Keratinocyte (primary cell): ENCODE results near the gene BOD1L1. TPM values are rescaled to one million over a fixed set of nuclear protein-coding genes. Genes with fewer than 3 reads are reported as not detected.

Experiments
- DNase-seq: peaks from one replicate; pipeline ENCODE4 v3.0.0-alpha.2; 2011; ENCODE audit warnings: low read depth, missing footprints, low spot score
- FAIRE-seq: peaks from 2 replicates; lab custom pipeline; 2011; peaks lifted over from hg19 to GRCh38; lab: Jason Lieb, UNC
- H2AFZ ChIP-seq: 2 replicates; pipeline ENCODE4 v1.6.0; 2012; ENCODE audit warnings: low read length, control low read depth, inconsistent platforms; ENCODE audit not compliant: control insufficient read depth
- H3K27ac ChIP-seq: 2 replicates; pipeline ENCODE4 v1.5.1; 2011; ENCODE audit warnings: low read length; ENCODE audit not compliant: control insufficient read depth, insufficient read depth
- H3K27me3 ChIP-seq: 3 replicates; pipeline ENCODE4 v1.6.0; 2011; ENCODE audit warnings: low read length; ENCODE audit not compliant: control insufficient read depth, insufficient read depth; ENCODE audit errors: extremely low read depth
- H3K36me3 ChIP-seq, 2 experiments: 2 replicates in 1 of 2; 3 replicates in 1 of 2; pipeline ENCODE4 v1.5.1; 2011; ENCODE audit warnings: low read length in 2 of 2, mild to moderate bottlenecking in 1 of 2; ENCODE audit not compliant: control insufficient read depth in 2 of 2, insufficient read depth in 2 of 2; ENCODE audit errors: extremely low read depth in 1 of 2
- H3K4me1 ChIP-seq: 3 replicates; pipeline ENCODE4 v1.5.1; 2011; ENCODE audit warnings: low read length; ENCODE audit not compliant: control insufficient read depth, insufficient read depth; ENCODE audit errors: extremely low read depth
- H3K4me2 ChIP-seq: 3 replicates; pipeline ENCODE4 v1.6.0; 2011; ENCODE audit warnings: low read depth, low read length; ENCODE audit not compliant: control insufficient read depth, insufficient read depth; ENCODE audit errors: extremely low read depth
- H3K4me3 ChIP-seq, 3 experiments: fragments of 200-600 bp in 1 of 3; sonication (generic) in 1 of 3; 2 replicates in 2 of 3; 3 replicates in 1 of 3; pipeline ENCODE4 v1.5.1; 2011 to 2016; ENCODE audit warnings: low read length in 3 of 3, mild to moderate bottlenecking in 3 of 3, control low read depth in 2 of 3, inconsistent platforms in 1 of 3, low read depth in 1 of 3, mixed read lengths in 1 of 3, mixed run types in 1 of 3, moderate library complexity in 1 of 3; ENCODE audit not compliant: control insufficient read depth in 2 of 3, insufficient read depth in 2 of 3; ENCODE audit errors: extremely low read depth in 1 of 3
- H3K79me2 ChIP-seq: 2 replicates; pipeline ENCODE4 v1.6.0; 2012; ENCODE audit warnings: low read length; ENCODE audit not compliant: control insufficient read depth, insufficient read depth
- H3K9ac ChIP-seq: 3 replicates; pipeline ENCODE4 v1.6.0; 2011; ENCODE audit warnings: low read length; ENCODE audit not compliant: control insufficient read depth, insufficient read depth; ENCODE audit errors: extremely low read depth
- H3K9me1 ChIP-seq: 3 replicates; pipeline ENCODE4 v1.6.0; 2011; ENCODE audit warnings: low read length; ENCODE audit not compliant: control insufficient read depth, insufficient read depth; ENCODE audit errors: extremely low read depth
- H3K9me3 ChIP-seq: 2 replicates; pipeline ENCODE4 v1.5.1; 2012; ENCODE audit warnings: low read depth, low read length; ENCODE audit not compliant: control insufficient read depth
- H4K20me1 ChIP-seq: 3 replicates; pipeline ENCODE4 v1.6.0; 2011; ENCODE audit warnings: low read length; ENCODE audit not compliant: control insufficient read depth, insufficient read depth; ENCODE audit errors: extremely low read depth
- EZH2 ChIP-seq: IDR thresholded peaks from one replicate; pipeline ENCODE4 v1.6.1; 2012; ENCODE audit warnings: inconsistent platforms, mild to moderate bottlenecking, low read length, moderate library complexity
- dilution Hi-C: fragments of 300-500 bp; cut with MboI; formaldehyde crosslinking; loops from one replicate; pipeline ENCODE4 v1.7.0; 2020; ENCODE audit warnings: low sequenced_read_pairs; ENCODE audit not compliant: extremely low pct_ligation_motif_present
- polyA plus RNA-seq, 5 experiments: library from polyadenylated mRNA; depleted of rRNA in 3 of 5; stranded (reverse) in 3 of 5; stranded (forward) in 1 of 5; unstranded in 1 of 5; fragments of >200 nt; gene quantifications; 1 replicate in 1 of 5; 2 replicates in 3 of 5; 3 replicates in 1 of 5; pipeline versions ENCODE4 v1.2.1 to v1.2.3, GENCODE V29; 2011 to 2012; ENCODE audit warnings: missing spikeins in 2 of 5, low read depth in 1 of 5, low replicate concordance in 1 of 5
- TF ChIP-seq, protein P1 (sequence below), 3 experiments: IDR thresholded peaks in 1 of 3; conservative IDR thresholded peaks in 1 of 3; optimal IDR thresholded peaks in 1 of 3; 2 replicates in 2 of 3; 3 replicates in 1 of 3; pipeline versions ENCODE3 to v1.5.1; 2011; ENCODE audit warnings: low read length in 3 of 3, mild to moderate bottlenecking in 3 of 3, moderate library complexity in 2 of 3, control low read depth in 1 of 3, inconsistent platforms in 1 of 3; ENCODE audit not compliant: insufficient read depth in 2 of 3; ENCODE audit errors: extremely low read depth in 1 of 3

Gene BOD1L1
- polyA plus RNA-seq, 1 donor (not counting 4 experiments of a cell fraction or from before 2014, with no cell fraction given), result 20.6 TPM

DNA sequence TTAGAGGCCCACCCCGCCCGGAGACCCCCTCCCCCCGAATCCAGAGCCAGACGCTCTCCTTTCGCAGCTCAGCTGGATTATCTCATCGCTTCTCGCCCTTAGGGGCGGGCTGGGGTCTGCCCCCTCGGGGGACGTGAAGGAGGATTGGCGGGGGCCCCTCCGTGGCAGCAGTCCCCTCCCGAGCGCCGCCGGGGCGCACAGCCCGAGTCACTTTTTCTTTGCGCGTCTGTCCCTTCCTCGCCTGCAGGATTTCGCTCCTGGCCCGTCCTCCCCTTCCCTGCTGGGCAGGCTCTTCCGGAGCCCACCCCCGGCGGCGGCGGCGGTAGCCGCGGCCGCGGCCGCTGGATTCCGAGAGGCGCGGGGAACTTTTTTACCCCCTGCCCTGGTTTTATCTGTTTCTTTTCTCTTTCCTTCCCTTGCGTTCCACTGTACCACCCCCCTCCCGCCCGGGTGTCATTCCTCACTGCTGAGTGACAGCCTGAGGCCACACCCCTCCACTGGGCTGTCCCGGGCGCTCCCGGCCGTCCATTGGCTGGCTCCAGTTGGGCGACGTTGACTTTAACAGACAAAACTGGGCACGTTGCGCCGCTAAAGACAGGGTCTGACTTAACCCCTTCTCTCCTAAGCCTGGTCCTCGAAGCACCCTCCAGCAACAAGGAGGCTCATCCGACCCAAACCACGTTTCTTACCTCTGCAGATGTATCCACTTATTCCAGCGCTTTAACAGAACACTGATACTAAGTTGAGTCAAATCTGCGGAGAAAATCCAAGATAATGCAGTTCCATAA is 82.7 kb downstream of the BOD1L1 start:
- dilution Hi-C loops, result no loop called here
- peak overlapping the region; percentile 33 for H3K9ac ChIP-seq
- H3K4me3 ChIP-seq, result peak overlapping the region; percentile 55 to 78 (median 67)
- H3K4me2 ChIP-seq, result peak overlapping the region; percentile 86
- no peak for TF ChIP-seq EZH2
- TF ChIP-seq, protein P1, sequence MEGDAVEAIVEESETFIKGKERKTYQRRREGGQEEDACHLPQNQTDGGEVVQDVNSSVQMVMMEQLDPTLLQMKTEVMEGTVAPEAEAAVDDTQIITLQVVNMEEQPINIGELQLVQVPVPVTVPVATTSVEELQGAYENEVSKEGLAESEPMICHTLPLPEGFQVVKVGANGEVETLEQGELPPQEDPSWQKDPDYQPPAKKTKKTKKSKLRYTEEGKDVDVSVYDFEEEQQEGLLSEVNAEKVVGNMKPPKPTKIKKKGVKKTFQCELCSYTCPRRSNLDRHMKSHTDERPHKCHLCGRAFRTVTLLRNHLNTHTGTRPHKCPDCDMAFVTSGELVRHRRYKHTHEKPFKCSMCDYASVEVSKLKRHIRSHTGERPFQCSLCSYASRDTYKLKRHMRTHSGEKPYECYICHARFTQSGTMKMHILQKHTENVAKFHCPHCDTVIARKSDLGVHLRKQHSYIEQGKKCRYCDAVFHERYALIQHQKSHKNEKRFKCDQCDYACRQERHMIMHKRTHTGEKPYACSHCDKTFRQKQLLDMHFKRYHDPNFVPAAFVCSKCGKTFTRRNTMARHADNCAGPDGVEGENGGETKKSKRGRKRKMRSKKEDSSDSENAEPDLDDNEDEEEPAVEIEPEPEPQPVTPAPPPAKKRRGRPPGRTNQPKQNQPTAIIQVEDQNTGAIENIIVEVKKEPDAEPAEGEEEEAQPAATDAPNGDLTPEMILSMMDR (optimal IDR thresholded peaks at IDR 0.05 in 1 of 3, IDR thresholded peaks at IDR 0.05 in 1 of 3, conservative IDR thresholded peaks at IDR 0.05 in 1 of 3; ENCODE audit: extremely low read depth in 1 of 3, insufficient read depth in 2 of 3, low read length in 3 of 3), result no peak
- H3K36me3 ChIP-seq, result no peaks in the 10 kb centered on the region
- peaks cover 18% of the 10 kb centered on the region for H3K4me1 ChIP-seq
- H4K20me1 ChIP-seq, result no peaks in the 10 kb centered on the region
- H3K79me2 ChIP-seq, result no peaks in the 10 kb centered on the region
- peaks cover 2% of the 10 kb centered on the region for H3K9me3 ChIP-seq
- peaks cover 71% of the 10 kb centered on the region for H3K27me3 ChIP-seq
- H3K27ac ChIP-seq, result no peak overlapping the region
- FAIRE-seq (peak; percentile 29), DNase-seq (no peak)
- peak overlapping the region; percentile 82 for H2AFZ ChIP-seq
- H3K9me1 ChIP-seq, result no peaks in the 10 kb centered on the region

DNA sequence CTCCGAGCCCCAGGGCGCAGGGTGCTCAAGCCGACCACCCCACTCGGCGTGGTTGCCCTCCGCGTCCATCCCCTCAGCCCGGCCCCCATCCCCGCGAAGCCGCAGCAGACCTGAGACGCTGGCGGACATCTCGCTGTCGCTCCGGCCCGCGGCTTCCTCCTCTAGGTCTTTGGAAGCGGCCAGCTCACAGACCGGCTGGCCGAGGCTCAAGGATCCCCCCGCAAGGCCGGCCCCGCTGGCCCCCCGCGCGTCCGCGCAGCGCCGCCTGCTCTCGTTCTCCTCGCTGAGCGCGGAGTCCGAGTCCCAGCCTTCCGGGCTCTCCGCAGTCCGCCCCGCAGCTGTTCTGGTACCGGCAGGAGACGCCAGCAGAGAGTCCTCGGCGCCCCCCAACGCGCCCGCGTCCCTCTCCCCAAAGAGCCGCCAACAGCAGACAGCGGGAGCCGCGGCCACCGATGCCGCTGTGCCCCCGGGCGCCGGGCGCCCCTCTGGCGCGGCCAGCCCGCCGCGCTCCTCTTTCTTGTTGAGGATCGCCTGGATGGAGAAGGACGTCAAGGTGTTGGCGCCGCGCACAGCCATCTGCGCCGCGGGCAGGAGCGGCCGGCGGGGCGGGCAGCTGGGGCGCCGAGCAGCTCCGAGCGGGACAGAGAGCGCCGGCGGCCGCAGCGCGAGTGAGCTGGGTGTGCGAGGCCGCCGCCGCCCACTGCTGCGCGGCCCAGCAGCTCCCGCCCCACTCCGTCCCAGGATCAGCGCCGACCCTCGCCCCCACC is 83.5 kb downstream of the BOD1L1 start, which contains the start of gene NKX3-2:
NKX3-2 (minus strand) TSS at position 670 of the 767 bp plus-strand sequence; CDS start at position 576, 94 bp downstream.
- peak; percentile 54 for TF ChIP-seq EZH2
- TF ChIP-seq, protein P1 (optimal IDR thresholded peaks at IDR 0.05 in 1 of 3, IDR thresholded peaks at IDR 0.05 in 1 of 3, conservative IDR thresholded peaks at IDR 0.05 in 1 of 3; ENCODE audit: extremely low read depth in 1 of 3, insufficient read depth in 2 of 3, low read length in 3 of 3), result no peak
- Histone ChIP-seq H3K79me2 (no peaks in the 10 kb centered on the region), H3K36me3 (no peaks in the 10 kb centered on the region), H4K20me1 (no peaks in the 10 kb centered on the region), H3K27me3 (peaks cover 79% of the 10 kb centered on the region), H3K9ac (peak within 1 kb of the TSS; percentile 33), H3K4me1 (peaks cover 15% of the 10 kb centered on the region), H3K9me1 (no peaks in the 10 kb centered on the region), H3K4me3 (peak within 1 kb of the TSS; percentile 55 to 78 (median 67)), H3K4me2 (peak within 1 kb of the TSS; percentile 86), H3K27ac (no peak within 1 kb of the TSS), H3K9me3 (peaks cover 2% of the 10 kb centered on the region), H2AFZ (peak within 1 kb of the TSS; percentile 82)
- dilution Hi-C loops, result no loop called here
- FAIRE-seq, result no peak
- DNase-seq, result no peak
